Activated CD4-positive, alpha-beta T cell treated with anti-CD3 and anti-CD28 coated beads for 36 hours (primary cell): ENCODE data around the gene TESMIN. TPM values are rescaled to one million over a fixed set of nuclear protein-coding genes. Genes with fewer than 3 reads are reported as not detected.

Experiments
- ATAC-seq: fragments of 200-7000 bp; cut with Tn5 transposase; one replicate; pipeline ENCODE4 v1.10.0; 2021; ENCODE audit warnings: mild to moderate bottlenecking, moderate library complexity
- CTCF ChIA-PET: fragments of 350-600 bp; sonication (Branson Sonifier 250); formaldehyde crosslinking; loops from one replicate; lab custom pipeline; 2021; ENCODE audit warnings: antibody characterized with exemption; lab: Charles Lee
- POLR2A ChIA-PET: fragments of 350-600 bp; sonication (Branson Sonifier 250); formaldehyde crosslinking; loops from one replicate; lab custom pipeline; 2021; ENCODE audit warnings: antibody characterized with exemption, inconsistent platforms; lab: Charles Lee
- DNase-seq: peaks from one replicate; pipeline ENCODE4 v3.0.0-alpha.2; 2020
- H3K27ac Mint-ChIP-seq: one replicate; pipeline ENCODE4 v1.8.0; 2021; ENCODE audit warnings: mixed read lengths
- H3K27me3 Mint-ChIP-seq: one replicate; pipeline ENCODE4 v1.8.0; 2021; ENCODE audit warnings: mixed read lengths
- H3K36me3 Mint-ChIP-seq: one replicate; pipeline ENCODE4 v1.8.0; 2021; ENCODE audit warnings: low read depth, mixed read lengths
- H3K4me1 Mint-ChIP-seq: one replicate; pipeline ENCODE4 v1.8.0; 2021; ENCODE audit warnings: mixed read lengths
- H3K4me3 Mint-ChIP-seq: one replicate; pipeline ENCODE4 v1.8.0; 2021; ENCODE audit warnings: mild to moderate bottlenecking, moderate library complexity, mixed read lengths
- H3K9me3 Mint-ChIP-seq: one replicate; pipeline ENCODE4 v1.8.0; 2021; ENCODE audit warnings: low read depth, mixed read lengths
- intact Hi-C, 2 experiments: fragments of 100-400 bp; cut with DNase I in 1 of 2; cut with micrococcal nuclease in 1 of 2; formaldehyde crosslinking; loops; one replicate each; pipeline versions ENCODE4 v1.14.2 to v1.15.1; 2022 to 2024; cut with DNase I, micrococcal nuclease
- total RNA-seq, 2 experiments: library from RNA; stranded (reverse); gene quantifications; one replicate each; pipeline ENCODE4 v1.2.3, GENCODE V29; 2021

TESMIN gene
- total RNA-seq, 2 experiments from 2014 or later = 2.9 to 3.5 TPM

GRCh38 chr11:68734111-68734510, 17.2 kb downstream of the TESMIN start:
- CTCF ChIA-PET = interaction anchor here (2.5 kb wide), 1 partner anchor 64 kb away, joined by 7 read pairs; no protein-coding TSS in a partner anchor

GRCh38 chr11:68727783-68728182, 23.5 kb downstream of the TESMIN start:
- Mint-ChIP-seq H3K4me3 (no peak overlapping the region), H3K9me3 (no peaks in the 10 kb centered on the region), H3K27ac (no peak overlapping the region), H3K36me3 (no peaks in the 10 kb centered on the region), H3K4me1 (no peaks in the 10 kb centered on the region), H3K27me3 (no peaks in the 10 kb centered on the region)
- no peak for DNase-seq
- POLR2A ChIA-PET = no interaction called here
- ATAC-seq = no peak
- intact Hi-C loops = no loop called here
- CTCF ChIA-PET = no interaction called here

More at GRCh38 chr11:68734111-68734510, 17.2 kb downstream of the TESMIN start:
- ATAC-seq (no peak), DNase-seq (no peak)
- H3K9me3 Mint-ChIP-seq = no peaks in the 10 kb centered on the region
- intact Hi-C loops = no loop called here
- no peaks in the 10 kb centered on the region for H3K27me3 Mint-ChIP-seq
- no peaks in the 10 kb centered on the region for H3K36me3 Mint-ChIP-seq
- H3K27ac Mint-ChIP-seq = no peak overlapping the region
- no peak overlapping the region for H3K4me3 Mint-ChIP-seq
- POLR2A ChIA-PET = no interaction called here
- H3K4me1 Mint-ChIP-seq = no peaks in the 10 kb centered on the region

GRCh38 chr11:68724293-68724692, 27.0 kb downstream of the TESMIN start:
- no peak overlapping the region for H3K27ac Mint-ChIP-seq
- intact Hi-C loops = no loop called here
- CTCF ChIA-PET = no interaction called here
- ATAC-seq = no peak
- no peak overlapping the region for H3K4me3 Mint-ChIP-seq
- POLR2A ChIA-PET = no interaction called here
- H3K9me3 Mint-ChIP-seq = peaks cover 9% of the 10 kb centered on the region
- H3K36me3 Mint-ChIP-seq = peaks cover 7% of the 10 kb centered on the region
- peaks cover 2% of the 10 kb centered on the region for H3K27me3 Mint-ChIP-seq
- no peak for DNase-seq
- no peaks in the 10 kb centered on the region for H3K4me1 Mint-ChIP-seq

- ChIA-PET CTCF (no interaction called here), POLR2A (no interaction called here)
- Mint-ChIP-seq H3K27me3 (peaks cover 2% of the 10 kb centered on the region), H3K9me3 (peaks cover 10% of the 10 kb centered on the region), H3K4me1 (no peaks in the 10 kb centered on the region), H3K36me3 (peaks cover 10% of the 10 kb centered on the region), H3K27ac (no peak overlapping the region), H3K4me3 (no peak overlapping the region)
- intact Hi-C loops = no loop called here
- no peak for ATAC-seq
- no peak for DNase-seq
Measured at GRCh38 chr11:68722143-68722542, 29.2 kb downstream of the TESMIN start.

GRCh38 chr11:68721075-68721474, 30.2 kb downstream of the TESMIN start:
- ChIA-PET POLR2A (no interaction called here), CTCF (no interaction called here)
- no peak overlapping the region for H3K4me3 Mint-ChIP-seq
- intact Hi-C loops = no loop called here
- no peak for DNase-seq
- no peaks in the 10 kb centered on the region for H3K4me1 Mint-ChIP-seq
- H3K9me3 Mint-ChIP-seq = peaks cover 10% of the 10 kb centered on the region
- peaks cover 10% of the 10 kb centered on the region for H3K36me3 Mint-ChIP-seq
- no peak for ATAC-seq
- H3K27ac Mint-ChIP-seq = no peak overlapping the region
- peaks cover 2% of the 10 kb centered on the region for H3K27me3 Mint-ChIP-seq

GRCh38 chr11:68715456-68716122, 35.7 kb downstream of the TESMIN start:
- Mint-ChIP-seq H3K4me1 (no peaks in the 10 kb centered on the region), H3K36me3 (peaks cover 10% of the 10 kb centered on the region), H3K9me3 (peaks cover 10% of the 10 kb centered on the region), H3K27me3 (no peaks in the 10 kb centered on the region), H3K27ac (no peak overlapping the region), H3K4me3 (no peak overlapping the region)
- ATAC-seq (no peak), DNase-seq (no peak)
- ChIA-PET CTCF (no interaction called here), POLR2A (no interaction called here)
- intact Hi-C loops = no loop called here

- no peak for ATAC-seq
Measured at GRCh38 chr11:68714060-68714856, 37.1 kb downstream of the TESMIN start.

GRCh38 chr11:68711114-68711513, 40.2 kb downstream of the TESMIN start:
- no peaks in the 10 kb centered on the region for H3K27me3 Mint-ChIP-seq
- no peaks in the 10 kb centered on the region for H3K4me1 Mint-ChIP-seq
- H3K9me3 Mint-ChIP-seq = no peaks in the 10 kb centered on the region
- no peak overlapping the region for H3K27ac Mint-ChIP-seq
- ChIA-PET POLR2A (no interaction called here), CTCF (no interaction called here)
- no peaks in the 10 kb centered on the region for H3K36me3 Mint-ChIP-seq
- DNase-seq (no peak), ATAC-seq (no peak)
- intact Hi-C loops = no loop called here
- H3K4me3 Mint-ChIP-seq = no peak overlapping the region

More at GRCh38 chr11:68714060-68714856, 37.1 kb downstream of the TESMIN start:
- intact Hi-C loops = no loop called here
- H3K9me3 Mint-ChIP-seq = peaks cover under 1% of the 10 kb centered on the region
- ChIA-PET POLR2A (no interaction called here), CTCF (no interaction called here)
- H3K36me3 Mint-ChIP-seq = peaks cover 3% of the 10 kb centered on the region
- no peaks in the 10 kb centered on the region for H3K4me1 Mint-ChIP-seq
- no peaks in the 10 kb centered on the region for H3K27me3 Mint-ChIP-seq
- no peak overlapping the region for H3K4me3 Mint-ChIP-seq
- DNase-seq = no peak
- H3K27ac Mint-ChIP-seq = no peak overlapping the region

- no peaks in the 10 kb centered on the region for H3K27me3 Mint-ChIP-seq
- no peaks in the 10 kb centered on the region for H3K9me3 Mint-ChIP-seq
- ATAC-seq = no peak
- intact Hi-C loops = no loop called here
- H3K4me1 Mint-ChIP-seq = no peaks in the 10 kb centered on the region
- no peak overlapping the region for H3K27ac Mint-ChIP-seq
- no peak overlapping the region for H3K4me3 Mint-ChIP-seq
- CTCF ChIA-PET = no interaction called here
- DNase-seq = no peak
- POLR2A ChIA-PET = no interaction called here
- H3K36me3 Mint-ChIP-seq = no peaks in the 10 kb centered on the region
Measured at GRCh38 chr11:68710409-68710808, 40.9 kb downstream of the TESMIN start.

GRCh38 chr11:68709062-68709461, 42.3 kb downstream of the TESMIN start:
- no peaks in the 10 kb centered on the region for H3K36me3 Mint-ChIP-seq
- POLR2A ChIA-PET = no interaction called here
- ATAC-seq (no peak), DNase-seq (no peak)
- no peaks in the 10 kb centered on the region for H3K9me3 Mint-ChIP-seq
- H3K4me3 Mint-ChIP-seq = no peak overlapping the region
- no peaks in the 10 kb centered on the region for H3K27me3 Mint-ChIP-seq
- H3K27ac Mint-ChIP-seq = no peak overlapping the region
- intact Hi-C loops = no loop called here
- H3K4me1 Mint-ChIP-seq = no peaks in the 10 kb centered on the region
- CTCF ChIA-PET = no interaction called here

GRCh38 chr11:68707527-68707926, 43.8 kb downstream of the TESMIN start:
- no peak overlapping the region for H3K4me3 Mint-ChIP-seq
- no peaks in the 10 kb centered on the region for H3K9me3 Mint-ChIP-seq
- intact Hi-C loops = no loop called here
- H3K27ac Mint-ChIP-seq = no peak overlapping the region
- DNase-seq = no peak
- no peaks in the 10 kb centered on the region for H3K4me1 Mint-ChIP-seq
- CTCF ChIA-PET = no interaction called here
- peaks cover 2% of the 10 kb centered on the region for H3K27me3 Mint-ChIP-seq
- POLR2A ChIA-PET = no interaction called here
- H3K36me3 Mint-ChIP-seq = no peaks in the 10 kb centered on the region
- no peak for ATAC-seq

- H3K4me3 Mint-ChIP-seq = no peak overlapping the region
- CTCF ChIA-PET = no interaction called here
- ATAC-seq (no peak), DNase-seq (no peak)
- intact Hi-C loops = no loop called here
- H3K27ac Mint-ChIP-seq = no peak overlapping the region
- H3K4me1 Mint-ChIP-seq = no peaks in the 10 kb centered on the region
- peaks cover 2% of the 10 kb centered on the region for H3K27me3 Mint-ChIP-seq
- H3K9me3 Mint-ChIP-seq = no peaks in the 10 kb centered on the region
- no peaks in the 10 kb centered on the region for H3K36me3 Mint-ChIP-seq
- POLR2A ChIA-PET = no interaction called here
Measured at GRCh38 chr11:68704887-68705286, 46.4 kb downstream of the TESMIN start.
